Measurements from ENCODE around the gene LTV1. TPM values are rescaled to one million over a fixed set of nuclear protein-coding genes. Genes with fewer than 3 reads are reported as not detected.
"Not testable (repeated sequence)": the region's sequence is repeated elsewhere in the genome, so short reads cannot be mapped to it uniquely, and the experiment has no call there.

Gene LTV1
- total RNA-seq, 2 experiments from 2014 or later: 20.8 to 22.0 TPM

GRCh38 chr6:143856762-143857161 lies 13.6 kb downstream of the LTV1 start:
- H3K27ac Mint-ChIP-seq; H3K27me3 Mint-ChIP-seq; H3K4me1 Mint-ChIP-seq; ATAC-seq (ENCODE audit: low read depth); DNase-seq; H3K4me3 Mint-ChIP-seq; POLR2A ChIA-PET: not testable (repeated sequence)
- peaks cover 13% of the 10 kb centered on the region for H3K9me3 Mint-ChIP-seq
- peaks cover 71% of the 10 kb centered on the region for H3K36me3 Mint-ChIP-seq

GRCh38 chr6:143857651-143858050 lies 14.5 kb downstream of the LTV1 start:
- Mint-ChIP-seq H3K4me1 (no peaks in the 10 kb centered on the region), H3K4me3 (no peak overlapping the region), H3K9me3 (peaks cover 7% of the 10 kb centered on the region), H3K36me3 (peaks cover 62% of the 10 kb centered on the region), H3K27me3 (no peaks in the 10 kb centered on the region), H3K27ac (no peak overlapping the region)
- ATAC-seq (ENCODE audit: low read depth) (no peak), DNase-seq (no peak)
- POLR2A ChIA-PET: interaction anchor here (1.3 kb wide), 1 partner anchor 15 kb away, joined by 3 read pairs; the partner anchor contains the start of gene LTV1

GRCh38 chr6:143859891-143860660 lies 16.9 kb downstream of the LTV1 start:
- no peak overlapping the region for H3K27ac Mint-ChIP-seq
- POLR2A ChIA-PET: interaction anchor here (1.0 kb wide), 1 partner anchor 17 kb away, joined by 3 read pairs; the partner anchor contains the start of gene LTV1
- no peak for DNase-seq
- H3K4me3 Mint-ChIP-seq: no peak overlapping the region
- peaks cover 51% of the 10 kb centered on the region for H3K36me3 Mint-ChIP-seq
- no peaks in the 10 kb centered on the region for H3K27me3 Mint-ChIP-seq
- H3K4me1 Mint-ChIP-seq: no peaks in the 10 kb centered on the region
- ATAC-seq (ENCODE audit: low read depth): no peak
- peaks cover 2% of the 10 kb centered on the region for H3K9me3 Mint-ChIP-seq

- no peaks in the 10 kb centered on the region for H3K27me3 Mint-ChIP-seq
- ATAC-seq (ENCODE audit: low read depth) (no peak), DNase-seq (no peak)
- POLR2A ChIA-PET: no interaction called here
- H3K4me3 Mint-ChIP-seq: no peak overlapping the region
- no peaks in the 10 kb centered on the region for H3K9me3 Mint-ChIP-seq
- H3K36me3 Mint-ChIP-seq: peaks cover 28% of the 10 kb centered on the region
- H3K4me1 Mint-ChIP-seq: no peaks in the 10 kb centered on the region
- H3K27ac Mint-ChIP-seq: no peak overlapping the region
These were observed 20.6 kb downstream of the LTV1 start for GRCh38 chr6:143863771-143864170.

- no peaks in the 10 kb centered on the region for H3K27me3 Mint-ChIP-seq
- POLR2A ChIA-PET: no interaction called here
- no peak within 1 kb of the TSS for H3K4me3 Mint-ChIP-seq
- H3K36me3 Mint-ChIP-seq: peaks cover 25% of the 10 kb centered on the region
- no peaks in the 10 kb centered on the region for H3K4me1 Mint-ChIP-seq
- no peak for DNase-seq
- ATAC-seq (ENCODE audit: low read depth): no peak
- H3K27ac Mint-ChIP-seq: no peak within 1 kb of the TSS
- no peaks in the 10 kb centered on the region for H3K9me3 Mint-ChIP-seq
These were observed 21.1 kb downstream of the LTV1 start, which contains the start of gene ZC2HC1B for GRCh38 chr6:143864234-143864633. ZC2HC1B (plus strand) TSS chr6:143864474; CDS start chr6:143864540, 66 bp downstream.

GRCh38 chr6:143867236-143867635 lies 24.1 kb downstream of the LTV1 start:
- Mint-ChIP-seq H3K27ac (no peak overlapping the region), H3K9me3 (no peaks in the 10 kb centered on the region)
- POLR2A ChIA-PET: no interaction called here

GRCh38 chr6:143868808-143869207 lies 25.7 kb downstream of the LTV1 start:
- Mint-ChIP-seq H3K36me3 (peaks cover 22% of the 10 kb centered on the region), H3K4me1 (peaks cover 11% of the 10 kb centered on the region)
- H3K9me3 Mint-ChIP-seq; DNase-seq; ATAC-seq (ENCODE audit: low read depth); POLR2A ChIA-PET; H3K27me3 Mint-ChIP-seq; H3K27ac Mint-ChIP-seq; H3K4me3 Mint-ChIP-seq: not testable (repeated sequence)

More at GRCh38 chr6:143867236-143867635, 24.1 kb downstream of the LTV1 start:
- H3K4me3 Mint-ChIP-seq: no peak overlapping the region
- no peaks in the 10 kb centered on the region for H3K4me1 Mint-ChIP-seq
- ATAC-seq (ENCODE audit: low read depth) (no peak), DNase-seq (no peak)
- peaks cover 20% of the 10 kb centered on the region for H3K36me3 Mint-ChIP-seq
- no peaks in the 10 kb centered on the region for H3K27me3 Mint-ChIP-seq

- H3K4me1 Mint-ChIP-seq: peaks cover 11% of the 10 kb centered on the region
- not testable (repeated sequence) for H3K27ac Mint-ChIP-seq; H3K9me3 Mint-ChIP-seq; ATAC-seq (ENCODE audit: low read depth); DNase-seq; H3K27me3 Mint-ChIP-seq; H3K4me3 Mint-ChIP-seq
- POLR2A ChIA-PET: interaction anchor here (1.5 kb wide), 1 partner anchor 28 kb away, joined by 4 read pairs; the partner anchor contains the start of gene LTV1
- peaks cover 12% of the 10 kb centered on the region for H3K36me3 Mint-ChIP-seq
These were observed 28.1 kb downstream of the LTV1 start for GRCh38 chr6:143871202-143871730.

- Mint-ChIP-seq H3K4me1 (peaks cover 11% of the 10 kb centered on the region), H3K36me3 (peaks cover 12% of the 10 kb centered on the region), H3K9me3 (peaks cover 5% of the 10 kb centered on the region), H3K4me3 (no peak overlapping the region), H3K27me3 (no peaks in the 10 kb centered on the region), H3K27ac (peak overlapping the region; percentile 32)
- ATAC-seq (ENCODE audit: low read depth) (peak; percentile 92), DNase-seq (no peak)
- POLR2A ChIA-PET: interaction anchor here (1.5 kb wide), 1 partner anchor 29 kb away, joined by 4 read pairs; the partner anchor contains the start of gene LTV1
These were observed 29.1 kb downstream of the LTV1 start for GRCh38 chr6:143872201-143872600.

GRCh38 chr6:143873600-143873999 lies 30.5 kb downstream of the LTV1 start:
- DNase-seq; POLR2A ChIA-PET; H3K27ac Mint-ChIP-seq; ATAC-seq (ENCODE audit: low read depth); H3K4me3 Mint-ChIP-seq; H3K9me3 Mint-ChIP-seq; H3K27me3 Mint-ChIP-seq: not testable (repeated sequence)
- H3K36me3 Mint-ChIP-seq: peaks cover 12% of the 10 kb centered on the region
- peaks cover 11% of the 10 kb centered on the region for H3K4me1 Mint-ChIP-seq

GRCh38 chr6:143874503-143874902 lies 31.4 kb downstream of the LTV1 start:
- not testable (repeated sequence) for H3K4me3 Mint-ChIP-seq; ATAC-seq (ENCODE audit: low read depth); H3K27me3 Mint-ChIP-seq

GRCh38 chr6:143877584-143878271 lies 34.6 kb downstream of the LTV1 start:
- POLR2A ChIA-PET: no interaction called here
- Mint-ChIP-seq H3K4me1 (peaks cover 7% of the 10 kb centered on the region), H3K9me3 (peaks cover 7% of the 10 kb centered on the region), H3K4me3 (no peak overlapping the region), H3K27me3 (peaks cover 5% of the 10 kb centered on the region), H3K36me3 (peaks cover 10% of the 10 kb centered on the region), H3K27ac (no peak overlapping the region)
- no peak for ATAC-seq (ENCODE audit: low read depth)
- no peak for DNase-seq

More at GRCh38 chr6:143874503-143874902, 31.4 kb downstream of the LTV1 start:
- POLR2A ChIA-PET, DNase-seq, H3K9me3 Mint-ChIP-seq, H3K27ac Mint-ChIP-seq: not testable (repeated sequence)
- peaks cover 12% of the 10 kb centered on the region for H3K36me3 Mint-ChIP-seq
- peaks cover 11% of the 10 kb centered on the region for H3K4me1 Mint-ChIP-seq

- DNase-seq (no peak), ATAC-seq (ENCODE audit: low read depth) (no peak)
- POLR2A ChIA-PET: interaction anchor here (0.6 kb wide), 1 partner anchor 665 kb away, joined by 6 read pairs; no protein-coding TSS in a partner anchor
- H3K4me1 Mint-ChIP-seq: peaks cover 1% of the 10 kb centered on the region
- peaks cover 6% of the 10 kb centered on the region for H3K36me3 Mint-ChIP-seq
- no peak overlapping the region for H3K4me3 Mint-ChIP-seq
- peaks cover 7% of the 10 kb centered on the region for H3K9me3 Mint-ChIP-seq
- no peak overlapping the region for H3K27ac Mint-ChIP-seq
- peaks cover 6% of the 10 kb centered on the region for H3K27me3 Mint-ChIP-seq
These were observed 35.2 kb downstream of the LTV1 start for GRCh38 chr6:143878272-143878760.
